GM12874 (cell line): ENCODE results near the gene PLCD4.

Experiments used
- CTCF ChIP-seq: IDR thresholded peaks from 2 replicates; pipeline ENCODE4 v1.5.1; 2011; ENCODE audit warnings: low read depth, mild to moderate bottlenecking, control low read depth, low read length, moderate library complexity; ENCODE audit not compliant: insufficient read depth

PLCD4 gene

DNA sequence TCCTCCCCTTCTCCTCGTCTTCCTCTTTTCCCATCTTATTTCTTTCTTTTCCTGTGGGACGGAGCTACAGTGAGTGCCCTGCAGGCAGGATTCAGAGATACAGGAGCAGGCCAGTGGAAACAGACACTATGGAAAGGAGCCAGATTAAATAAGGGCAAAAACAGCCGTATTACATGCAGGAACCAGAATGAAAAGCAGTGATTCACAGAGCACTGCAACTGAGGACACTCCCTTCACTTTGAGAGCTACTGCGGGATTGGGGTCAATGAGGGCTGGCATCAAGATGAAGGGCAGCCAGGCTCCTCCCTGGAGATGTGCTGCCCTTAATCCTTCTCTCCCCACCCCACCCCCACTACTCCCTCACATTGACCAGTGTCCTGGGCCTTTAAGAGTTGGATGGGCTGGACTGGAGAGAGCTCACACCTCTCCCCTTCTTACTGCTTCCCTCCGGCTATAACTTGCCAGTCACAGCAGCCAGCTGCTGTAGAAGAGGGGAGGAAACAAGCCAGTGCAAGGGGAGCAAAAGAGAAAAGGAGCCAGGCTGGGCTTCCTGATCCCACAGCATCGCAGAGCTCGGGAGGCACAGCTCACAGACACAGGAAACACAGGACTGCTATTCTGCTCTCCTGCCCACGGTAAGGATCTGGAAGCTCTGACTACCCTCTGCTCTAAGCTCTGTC is at the start of gene PLCD4:
Gene PLCD4 (plus strand): TSS at position 464 of the 680 bp plus-strand sequence. CDS start 7,841 bp downstream, outside the sequence.
- TF ChIP-seq CTCF, result no peak

- no peak for TF ChIP-seq CTCF
Observed at GRCh38 chr2:218557941-218558340, 49.8 kb upstream of the PLCD4 start.

DNA sequence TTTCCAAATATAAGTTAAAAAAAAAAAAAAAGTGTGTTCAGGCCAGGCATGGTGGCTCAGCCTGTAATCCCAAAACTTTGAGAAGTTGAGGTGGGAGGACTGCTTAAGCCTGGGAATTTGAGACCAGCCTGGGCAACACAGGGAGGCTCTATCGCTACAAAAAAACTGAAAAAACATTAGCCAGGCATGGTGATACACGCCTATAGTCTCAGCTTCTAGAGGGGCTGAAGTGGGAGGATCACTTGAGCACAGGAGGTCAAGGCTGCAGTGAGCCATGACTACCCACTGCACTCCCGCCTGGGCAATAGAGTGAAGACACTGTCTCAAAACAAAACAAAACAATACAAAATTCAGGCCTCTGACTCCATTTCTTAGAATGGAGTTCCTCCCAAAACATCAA is 48.7 kb upstream of the PLCD4 start:
- TF ChIP-seq CTCF, result no peak

DNA sequence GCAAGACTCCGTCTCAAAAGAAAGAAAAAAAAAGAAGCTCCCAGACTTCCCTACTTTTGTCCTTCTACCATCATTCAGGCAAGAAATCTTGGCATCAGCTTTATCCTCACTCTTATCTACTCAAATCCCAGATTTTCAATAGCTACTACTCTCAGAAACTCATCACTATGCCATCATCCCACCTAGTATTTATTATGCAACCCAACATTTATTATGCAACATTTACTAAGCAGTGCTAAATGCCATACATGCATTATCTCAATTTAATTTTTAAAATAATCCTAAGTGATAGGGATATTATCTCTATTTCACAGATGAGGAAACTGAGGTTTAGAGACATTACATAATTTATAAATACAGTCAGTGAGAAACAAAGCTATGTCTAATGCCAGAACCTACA is 43.6 kb upstream of the PLCD4 start:
- TF ChIP-seq CTCF, result no peak

DNA sequence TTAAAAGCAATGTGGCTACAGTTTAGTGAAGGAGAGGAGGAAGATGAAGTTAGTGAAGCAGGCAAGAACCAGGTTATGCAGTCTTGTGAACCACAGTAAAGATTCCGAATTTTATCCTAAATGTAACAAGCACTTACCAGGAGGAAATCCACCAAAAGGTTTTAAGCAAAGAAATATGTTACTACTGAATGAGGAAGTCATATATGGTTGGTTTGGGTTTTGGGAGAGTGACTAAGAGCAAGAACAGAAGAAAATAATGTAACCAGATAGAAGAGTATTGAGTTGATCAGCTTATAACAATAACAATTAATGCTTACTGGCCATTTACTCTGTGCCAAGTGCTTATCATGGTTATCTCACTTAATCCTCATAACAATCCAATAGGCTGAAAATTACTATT is 41.4 kb upstream of the PLCD4 start:
- TF ChIP-seq CTCF, result no peak

DNA sequence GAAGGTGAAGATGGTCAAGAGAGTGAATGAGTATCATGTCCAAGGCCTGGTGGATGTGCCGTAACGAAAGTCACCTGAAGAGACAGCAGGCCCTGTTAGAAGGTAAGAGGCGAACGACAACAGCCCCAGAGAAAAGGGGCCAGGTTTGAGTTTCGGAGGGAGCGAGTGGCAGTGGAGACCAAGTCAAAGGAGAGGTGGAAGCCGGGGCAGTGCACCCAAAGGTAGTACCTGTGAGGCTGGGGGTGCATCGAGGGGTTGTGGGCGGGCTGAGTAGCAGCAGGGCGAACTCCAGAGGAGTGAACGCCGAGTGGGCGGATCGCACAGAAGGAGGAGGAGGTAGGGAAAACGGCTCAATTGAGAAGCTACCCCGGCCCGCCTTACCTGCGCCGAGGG is 39.9 kb upstream of the PLCD4 start:
- TF ChIP-seq CTCF, result no peak

- no peak for TF ChIP-seq CTCF
Observed at GRCh38 chr2:218568190-218569037, 39.3 kb upstream of the PLCD4 start, which contains the start of the genes CNOT9 and USP37. TSS of gene CNOT9 (plus strand) at chr2:218568839. CDS start at chr2:218568955, 116 bp downstream. TSS of gene USP37 (minus strand) at chr2:218568351. CDS start at chr2:218558653, 9,698 bp downstream.
